Stimulated activated CD8-positive, alpha-beta memory T cell treated with anti-CD3 and anti-CD28 coated beads, Interleukin-15, amount 100 ng/mL, for 24 hours (primary cell): Measurements from ENCODE around the gene CBX4.

Source experiments
- DNase-seq: peaks from one replicate; pipeline ENCODE4 v3.0.0-alpha.2; 2020; ENCODE audit warnings: low read depth

Gene CBX4

GRCh38 chr17:79785900-79786810, 53.1 kb downstream of the CBX4 start:
- no peak for DNase-seq

DNA sequence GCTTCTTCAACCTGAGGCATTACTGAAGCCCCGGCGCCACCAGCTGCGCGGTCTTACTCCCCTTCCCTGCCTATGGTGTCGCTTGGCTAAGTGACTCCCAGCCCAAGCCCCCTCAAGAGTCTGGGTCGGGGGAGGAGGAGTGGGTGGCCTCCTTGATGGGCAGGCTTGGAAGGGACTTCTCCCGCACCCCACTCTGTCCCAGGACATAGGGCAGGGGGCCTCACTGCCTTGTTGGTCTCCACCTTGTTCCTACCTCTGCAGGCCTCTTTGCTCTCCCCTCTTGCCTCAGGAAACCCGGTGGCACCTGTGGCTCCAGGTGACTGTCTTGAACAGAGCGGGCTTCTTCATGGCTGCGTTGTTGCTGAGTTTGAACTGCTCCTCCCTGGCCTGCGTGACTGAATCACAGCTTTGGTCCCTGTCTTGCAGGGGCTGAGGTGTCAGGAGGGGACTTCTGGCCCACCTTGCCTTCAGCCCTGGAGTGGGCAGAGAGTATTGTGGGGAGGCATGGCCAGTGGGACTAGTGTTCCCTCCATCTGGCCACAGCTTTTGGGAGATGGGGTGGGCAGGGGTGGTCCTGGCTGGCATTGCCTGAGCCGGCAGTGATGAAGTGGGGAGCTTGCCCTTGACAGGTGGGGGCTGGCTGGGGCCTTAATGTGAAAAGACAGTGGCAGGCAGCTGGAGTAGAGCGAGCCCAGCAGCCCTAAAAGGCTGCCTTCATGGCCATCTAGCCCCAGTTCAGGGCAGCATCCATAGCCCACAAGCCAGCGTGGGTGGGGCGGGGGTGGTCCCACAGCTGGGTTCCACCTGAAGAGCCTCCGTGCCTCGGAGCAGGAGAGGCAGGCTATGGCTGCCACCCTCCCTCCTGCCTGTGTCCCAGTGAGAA, 54.0 kb downstream of the CBX4 start:
- no peak for DNase-seq

- no peak for DNase-seq
Measured at GRCh38 chr17:79784353-79785016, 54.8 kb downstream of the CBX4 start.

DNA sequence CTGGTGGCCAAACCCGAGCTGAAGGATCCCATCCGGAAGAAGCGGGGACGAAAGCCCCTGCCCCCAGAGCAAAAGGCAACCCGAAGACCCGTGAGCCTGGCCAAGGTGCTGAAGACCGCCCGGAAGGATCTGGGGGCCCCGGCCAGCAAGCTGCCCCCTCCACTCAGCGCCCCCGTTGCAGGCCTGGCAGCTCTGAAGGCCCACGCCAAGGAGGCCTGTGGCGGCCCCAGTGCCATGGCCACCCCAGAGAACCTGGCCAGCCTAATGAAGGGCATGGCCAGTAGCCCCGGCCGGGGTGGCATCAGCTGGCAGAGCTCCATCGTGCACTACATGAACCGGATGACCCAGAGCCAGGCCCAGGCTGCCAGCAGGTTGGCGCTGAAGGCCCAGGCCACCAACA, 55.3 kb downstream of the CBX4 start:
- no peak for DNase-seq
